Panc1 (cell line): Measurements from ENCODE around the gene GPR107. TPM values are rescaled to one million over a fixed set of nuclear protein-coding genes. Genes with fewer than 3 reads are reported as not detected.

Experiments
- ATAC-seq: fragments of 200-7000 bp; cut with Tn5 transposase; 2 replicates; pipeline ENCODE4 v1.9.1; 2020; ENCODE audit warnings: mild to moderate bottlenecking, moderate library complexity
- BruUV-seq: library from RNA; stranded (reverse); fragments of 400-500 nt; replicated peaks from 2 replicates; lab custom pipeline; 2021; lab: Mats Ljungman, UMichigan
- CTCF ChIA-PET: fragments of 300-600 bp; sonication (Branson Sonifier 250); formaldehyde crosslinking; loops from one replicate; lab custom pipeline; 2022; ENCODE audit warnings: antibody characterized with exemption; lab: Charles Lee
- POLR2A ChIA-PET: fragments of 300-600 bp; sonication (Branson Sonifier 250); formaldehyde crosslinking; loops from one replicate; lab custom pipeline; 2022; ENCODE audit warnings: antibody characterized with exemption; lab: Charles Lee
- DNase-seq: peaks from one replicate; pipeline ENCODE4 v3.0.0-alpha.2; 2010; ENCODE audit warnings: low read depth, low spot score
- H3K27ac ChIP-seq: 2 replicates; pipeline ENCODE4 v1.5.1; 2011; ENCODE audit warnings: mild to moderate bottlenecking, low read length, inconsistent platforms
- H3K27me3 ChIP-seq: fragments of 200-500 bp; sonication (Bioruptor generic); 2 replicates; pipeline ENCODE4 v1.6.0; 2014; ENCODE audit warnings: low read length, inconsistent platforms; ENCODE audit not compliant: control insufficient read depth, insufficient read depth
- H3K36me3 ChIP-seq: fragments of 200-500 bp; sonication (Bioruptor generic); 2 replicates; pipeline ENCODE4 v1.5.1; 2014; ENCODE audit warnings: inconsistent platforms, mild to moderate bottlenecking, low read length, moderate library complexity; ENCODE audit not compliant: control insufficient read depth, insufficient read depth
- H3K4me1 ChIP-seq: 2 replicates; pipeline ENCODE4 v1.5.1; 2011; ENCODE audit warnings: inconsistent platforms, mild to moderate bottlenecking, low read length, moderate library complexity; ENCODE audit not compliant: control insufficient read depth, insufficient read depth
- H3K4me3 ChIP-seq, 2 experiments: 2 replicates each; pipeline ENCODE4 v1.5.1; 2011 to 2012; ENCODE audit warnings: low read depth in 2 of 2, low read length in 2 of 2, mild to moderate bottlenecking in 2 of 2, inconsistent platforms in 1 of 2, moderate library complexity in 1 of 2
- H3K9me3 ChIP-seq: fragments of 200-500 bp; sonication (Bioruptor generic); 2 replicates; pipeline ENCODE4 v1.5.1; 2014; ENCODE audit warnings: low read depth, mild to moderate bottlenecking, inconsistent platforms, low read length, moderate library complexity; ENCODE audit not compliant: control insufficient read depth, insufficient read depth
- CTCF ChIP-seq: fragments of 450-650 bp; IDR thresholded peaks from 2 replicates; pipeline ENCODE4 v1.5.1; 2017; ENCODE audit warnings: mild to moderate bottlenecking
- POLR2AphosphoS5 ChIP-seq: IDR thresholded peaks from 2 replicates; pipeline ENCODE4 v1.6.1; 2012; ENCODE audit warnings: mild to moderate bottlenecking, low read depth, low read length, moderate library complexity
- REST ChIP-seq, 2 experiments: IDR thresholded peaks; 2 replicates each; pipeline ENCODE4 v1.6.1; 2011 to 2012; ENCODE audit warnings: low read depth in 2 of 2, control low read depth in 1 of 2, low read length in 1 of 2, mild to moderate bottlenecking in 1 of 2, moderate library complexity in 1 of 2; ENCODE audit not compliant: insufficient read depth in 1 of 2
- SIN3A ChIP-seq: IDR thresholded peaks from 2 replicates; pipeline ENCODE4 v1.6.1; 2012; ENCODE audit warnings: low read depth, mild to moderate bottlenecking, low read length, moderate library complexity, borderline replicate concordance; ENCODE audit not compliant: insufficient read depth
- TCF7L2 ChIP-seq: IDR thresholded peaks from 2 replicates; pipeline ENCODE4 v1.6.1; 2011; ENCODE audit warnings: mild to moderate bottlenecking, low read depth, low read length, inconsistent platforms
- in situ Hi-C: cut with HindIII; loops from 2 replicates; pipeline ENCODE4 v1.10.0; 2016; ENCODE audit warnings: low sequenced_read_pairs, low pct_unique_long_range_greater_than_20kb
- intact Hi-C: fragments of 100-400 bp; cut with micrococcal nuclease; formaldehyde crosslinking; loops from one replicate; pipeline ENCODE4 v1.10.0; 2022; ENCODE audit not compliant: unreplicated experiment
- total RNA-seq: library from RNA; stranded (reverse); gene quantifications from one replicate; pipeline ENCODE4 v1.2.1, GENCODE V29; 2021; ENCODE audit not compliant: unreplicated experiment

The GPR107 gene
- total RNA-seq, 1 experiment from 2014 or later: 43.0 TPM

GRCh38 chr9:130112538-130113151 lies 58.9 kb downstream of the GPR107 start:
- no peaks in the 10 kb centered on the region for H3K4me1 ChIP-seq
- ATAC-seq: no peak
- H3K27ac ChIP-seq: no peak overlapping the region
- H3K4me3 ChIP-seq: no peak overlapping the region
- BruUV-seq: no TSS peak
- POLR2A ChIA-PET: no interaction called here
- in situ Hi-C loops (no loop called here), intact Hi-C loops (no loop called here)
- H3K9me3 ChIP-seq: no peaks in the 10 kb centered on the region
- DNase-seq: no peak
- H3K27me3 ChIP-seq: no peaks in the 10 kb centered on the region
- CTCF ChIA-PET: no interaction called here
- TF ChIP-seq POLR2AphosphoS5 (no peak), TCF7L2 (no peak), CTCF (no peak), REST (IDR thresholded peaks at IDR 0.05; ENCODE audit: insufficient read depth in 1 of 2, low read depth in 2 of 2, low read length in 1 of 2) (no peak), SIN3A (no peak)
- H3K36me3 ChIP-seq: peaks cover 2% of the 10 kb centered on the region; the same call in 1 of the 2 replicates

- CTCF ChIA-PET: no interaction called here
- DNase-seq (no peak), ATAC-seq (no peak)
- in situ Hi-C loops: no loop called here
- POLR2A ChIA-PET: no interaction called here
- BruUV-seq: no TSS peak
- H3K27me3 ChIP-seq: no peaks in the 10 kb centered on the region
- intact Hi-C loops: no loop called here
- H3K4me1 ChIP-seq: no peaks in the 10 kb centered on the region
- H3K36me3 ChIP-seq: no peaks in the 10 kb centered on the region
- no peak overlapping the region for H3K4me3 ChIP-seq
- H3K9me3 ChIP-seq: no peaks in the 10 kb centered on the region
- TF ChIP-seq POLR2AphosphoS5: no peak
- no peak for TF ChIP-seq SIN3A
- TF ChIP-seq CTCF: no peak
- no peak for TF ChIP-seq REST (IDR thresholded peaks at IDR 0.05; ENCODE audit: insufficient read depth in 1 of 2, low read depth in 2 of 2, low read length in 1 of 2)
- TF ChIP-seq TCF7L2: no peak
- no peak overlapping the region for H3K27ac ChIP-seq
Measured at GRCh38 chr9:130114741-130115140, 61.0 kb downstream of the GPR107 start.
